HepG2 (cell line): ENCODE measurements around the gene NLE1. TPM values are rescaled to one million over a fixed set of nuclear protein-coding genes. Genes with fewer than 3 reads are reported as not detected.
A peak's percentile ranks its signal among the peaks of the same experiment; 100 is the strongest.

ENCODE experiments used
- ARID2 ChIP-seq: sonication (generic); formaldehyde crosslinking; IDR thresholded peaks from 2 replicates; pipeline ENCODE4 v1.8.1; 2022; ENCODE audit warnings: mild to moderate bottlenecking, missing genetic modification reagents, borderline replicate concordance
- DDIT3 ChIP-seq: sonication (generic); formaldehyde crosslinking; IDR thresholded peaks from 2 replicates; pipeline ENCODE4 v1.4.0; 2020; ENCODE audit warnings: mild to moderate bottlenecking, missing genetic modification reagents
- DNMT3B ChIP-seq: conservative IDR thresholded peaks from 2 replicates; pipeline ENCODE4 v1.6.1; 2016; ENCODE audit warnings: missing biosample characterization, control low read depth
- EHMT2 ChIP-seq: fragments of 200-600 bp; sonication (generic); IDR thresholded peaks from 2 replicates; pipeline ENCODE4 v1.7.0; 2017; ENCODE audit warnings: antibody characterized with exemption, low read depth, low read length, borderline replicate concordance
- FOSL2 ChIP-seq: sonication (generic); formaldehyde crosslinking; IDR thresholded peaks from 2 replicates; pipeline ENCODE4 v1.4.0; 2020; ENCODE audit warnings: missing genetic modification reagents
- FOXJ3 ChIP-seq: sonication (generic); formaldehyde crosslinking; IDR thresholded peaks from 2 replicates; pipeline ENCODE4 v1.4.0; 2020; ENCODE audit warnings: missing genetic modification reagents, mild to moderate bottlenecking, borderline replicate concordance
- HDAC6 ChIP-seq: fragments of 200-600 bp; sonication (generic); IDR thresholded peaks from 2 replicates; pipeline ENCODE4 v1.7.0; 2017; ENCODE audit warnings: mild to moderate bottlenecking, antibody characterized with exemption, low read length, low read depth
- HNRNPK ChIP-seq: fragments of 200-400 bp; formaldehyde crosslinking; IDR thresholded peaks from 2 replicates; pipeline ENCODE4 v1.6.1; 2018; ENCODE audit warnings: low read length, low read depth, moderate library complexity, mild to moderate bottlenecking; ENCODE audit not compliant: poor library complexity, severe bottlenecking
- MAFK ChIP-seq, 2 experiments: IDR thresholded peaks in 1 of 2; conservative IDR thresholded peaks in 1 of 2; 2 replicates each; pipeline ENCODE4 v1.6.1; 2011; ENCODE audit warnings: improper control_type of control experiment in 2 of 2, low read length in 2 of 2
- MLX ChIP-seq: IDR thresholded peaks from 2 replicates; pipeline ENCODE4 v1.6.1; 2016
- PREB ChIP-seq: sonication (generic); formaldehyde crosslinking; IDR thresholded peaks from 2 replicates; pipeline ENCODE4 v1.4.0; 2020; ENCODE audit warnings: missing genetic modification reagents
- TCF7L2 ChIP-seq: IDR thresholded peaks from 2 replicates; pipeline ENCODE4 v1.6.1; 2011; ENCODE audit warnings: mild to moderate bottlenecking, low read depth, low read length, moderate library complexity
- TFDP1 ChIP-seq: IDR thresholded peaks from 2 replicates; pipeline ENCODE4 v1.6.1; 2016; ENCODE audit warnings: missing compliant biosample characterization, missing genetic modification reagents, borderline replicate concordance
- THAP8 ChIP-seq: sonication (generic); formaldehyde crosslinking; IDR thresholded peaks from 2 replicates; pipeline ENCODE4 v1.5.1; 2020; ENCODE audit warnings: missing genetic modification reagents, mild to moderate bottlenecking, borderline replicate concordance
- ZFP36L2 ChIP-seq: sonication (generic); formaldehyde crosslinking; IDR thresholded peaks from 2 replicates; pipeline ENCODE4 v1.4.0; 2020; ENCODE audit warnings: missing genetic modification reagents
- ZIK1 ChIP-seq: sonication (generic); formaldehyde crosslinking; IDR thresholded peaks from 2 replicates; pipeline ENCODE4 v1.5.0; 2020; ENCODE audit warnings: mild to moderate bottlenecking, low read depth, missing genetic modification reagents, borderline replicate concordance
- ZNF205 ChIP-seq: IDR thresholded peaks from 2 replicates; pipeline ENCODE4 v1.6.1; 2018; ENCODE audit warnings: missing biosample characterization, missing genetic modification reagents
- ZNF230 ChIP-seq: sonication (generic); formaldehyde crosslinking; IDR thresholded peaks from 2 replicates; pipeline ENCODE4 v1.4.0; 2020; ENCODE audit warnings: mild to moderate bottlenecking, missing genetic modification reagents
- ZNF263 ChIP-seq: sonication (generic); formaldehyde crosslinking; IDR thresholded peaks from 2 replicates; pipeline ENCODE4 v1.4.0; 2020; ENCODE audit warnings: missing genetic modification reagents
- ZNF274 ChIP-seq: sonication (generic); formaldehyde crosslinking; IDR thresholded peaks from 2 replicates; pipeline ENCODE4 v1.5.1; 2020; ENCODE audit warnings: mild to moderate bottlenecking, missing genetic modification reagents
- ZNF460 ChIP-seq: sonication (generic); formaldehyde crosslinking; IDR thresholded peaks from 2 replicates; pipeline ENCODE4 v1.5.1; 2020; ENCODE audit warnings: missing genetic modification reagents, mild to moderate bottlenecking, borderline replicate concordance
- ZNF724P ChIP-seq: sonication (generic); formaldehyde crosslinking; IDR thresholded peaks from 2 replicates; pipeline ENCODE4 v1.8.0; 2022; ENCODE audit warnings: missing genetic modification reagents, borderline replicate concordance
- ZXDC ChIP-seq: sonication (generic); formaldehyde crosslinking; IDR thresholded peaks from 2 replicates; pipeline ENCODE4 v1.5.0; 2020; ENCODE audit warnings: mild to moderate bottlenecking, missing genetic modification reagents
- polyA plus RNA-seq, 8 experiments: library from polyadenylated mRNA; depleted of rRNA in 3 of 8; stranded (reverse) in 7 of 8; unstranded in 1 of 8; fragments of >200 nt; fragmentation: Illumina TruSeq in 4 of 8; extraction: Trizol in 4 of 8; gene quantifications; 2 replicates each; pipeline versions ENCODE4 v1.2.1 to v1.2.3, GENCODE V29; 2011 to 2016; ENCODE audit warnings: low read depth in 4 of 8, missing spikeins in 1 of 8, mixed read lengths in 1 of 8; ENCODE audit not compliant: insufficient read depth in 1 of 8
- total RNA-seq, 5 experiments: library from RNA; depleted of rRNA; stranded (reverse); fragments of >200 nt; fragmentation: Illumina TruSeq; extraction: Trizol; gene quantifications; 2 replicates each; pipeline ENCODE4 v1.2.3, GENCODE V29; 2016; ENCODE audit warnings: low read depth in 1 of 5

The NLE1 gene
- total and polyA plus RNA-seq, 2 of the 13 experiments (the other 11 are each of a cell fraction or from before 2014, with no cell fraction given): 20.3 to 34.5 TPM

- TF ChIP-seq DDIT3 (CRISPR knock-in tag): no peak
- 0 out of 2 replicates have a peak, but pooled peaks have one; percentile 54 for TF ChIP-seq ZIK1
- no peak for TF ChIP-seq EHMT2
- no peak for TF ChIP-seq FOXJ3
- TF ChIP-seq ZNF274 (CRISPR knock-in tag): peak; percentile 84
- no peak for TF ChIP-seq MAFK (conservative IDR thresholded peaks at IDR 0.05 in 1 of 2, IDR thresholded peaks at IDR 0.05 in 1 of 2; ENCODE audit: low read length in 2 of 2)
- TF ChIP-seq ZNF205 (CRISPR knock-in tag): peak; percentile 79
- TF ChIP-seq ZNF460 (CRISPR knock-in tag): no peak
- TF ChIP-seq HNRNPK: peak; percentile 69
- no peak for TF ChIP-seq ZNF724P (CRISPR knock-in tag)
- TF ChIP-seq ARID2 (CRISPR knock-in tag): 0 out of 2 replicates have a peak, but pooled peaks have one; percentile 47
- no peak for TF ChIP-seq DNMT3B (CRISPR knock-in tag)
- TF ChIP-seq TFDP1 (CRISPR knock-in tag): peak; percentile 85; the same call in 1 of the 2 replicates
- no peak for TF ChIP-seq THAP8 (CRISPR knock-in tag)
- peak; percentile 83; the same call in 1 of the 2 replicates for TF ChIP-seq ZNF230 (CRISPR knock-in tag)
- 0 out of 2 replicates have a peak, but pooled peaks have one; percentile 49 for TF ChIP-seq ZFP36L2 (CRISPR knock-in tag)
- TF ChIP-seq ZXDC (CRISPR knock-in tag): peak; percentile 45; the same call in 1 of the 2 replicates
- no peak for TF ChIP-seq PREB (CRISPR knock-in tag)
- TF ChIP-seq MLX: 0 out of 2 replicates have a peak, but pooled peaks have one; percentile 33
- TF ChIP-seq TCF7L2: no peak
- no peak for TF ChIP-seq HDAC6
- peak; percentile 40; the same call in 1 of the 2 replicates for TF ChIP-seq ZNF263 (CRISPR knock-in tag)
- peak; percentile 62 for TF ChIP-seq FOSL2 (CRISPR knock-in tag)
Measured at GRCh38 chr17:35141681-35142466, at the start of gene NLE1 (continued).
